NCI-H2171 (cell line): ENCODE results near the gene PARP9.

Experiments
- DNase-seq: peaks from one replicate; lab custom pipeline; 2025; lab: John Stamatoyannopoulos, UW

The PARP9 gene

GRCh38 chr3:122484985-122485384 lies 79.1 kb downstream of the PARP9 start:
- no peak for DNase-seq

GRCh38 chr3:122481390-122481789 lies 82.7 kb downstream of the PARP9 start:
- no peak for DNase-seq
